ENCODE measurements around the gene DYNLRB2. TPM values are rescaled to one million over a fixed set of nuclear protein-coding genes. Genes with fewer than 3 reads are reported as not detected.

The DYNLRB2 gene
- total and polyA plus RNA-seq, 10 of the 15 experiments (the other 5 are each of a cell fraction or from before 2014, with no cell fraction given), result 0.21 to 1.2 (median 0.40) TPM; not detected in 5

DNA sequence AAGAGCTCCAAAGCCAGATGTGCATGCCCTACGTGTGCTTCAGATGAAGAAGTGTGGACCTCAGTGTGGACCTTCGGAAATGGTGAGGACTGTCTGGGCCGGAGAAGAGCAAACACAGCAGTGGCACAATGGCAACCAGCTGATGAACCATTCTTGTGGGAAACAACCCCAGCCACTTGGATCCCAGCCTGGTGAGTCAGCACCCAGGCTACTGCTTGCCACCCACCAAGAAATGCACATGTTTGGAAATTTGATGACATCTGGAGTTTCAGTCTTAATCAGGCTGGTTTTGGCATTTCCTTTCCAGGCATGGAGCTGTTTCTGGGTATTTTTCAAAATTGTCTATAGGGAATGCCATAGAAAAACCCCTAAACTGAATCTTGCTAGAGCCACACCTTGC lies 42.7 kb downstream of the DYNLRB2 start (continued):
- TF ChIP-seq BCL3 (IDR thresholded peaks at IDR 0.05; ENCODE audit: borderline replicate concordance, insufficient read depth, low read depth, low read length, poor library complexity, severe bottlenecking), result peak; percentile 84
- no peak for TF ChIP-seq IKZF2 (IDR thresholded peaks at IDR 0.05)
- peak; percentile 86; the same call in 1 of the 2 replicates for TF ChIP-seq FOXM1 (IDR thresholded peaks at IDR 0.05; ENCODE audit: low read depth, low read length)
- no peak for TF ChIP-seq YY1 (IDR thresholded peaks at IDR 0.05; ENCODE audit: low read depth, low read length)
- TF ChIP-seq KLF5 (IDR thresholded peaks at IDR 0.05; ENCODE audit: partially characterized antibody), result no peak
- TF ChIP-seq RUNX3 (IDR thresholded peaks at IDR 0.05; ENCODE audit: low read length), result peak; percentile 83

GRCh38 chr16:80585764-80586163 lies 45.0 kb downstream of the DYNLRB2 start:
- DNase-seq (ENCODE audit: low read depth, low spot score) (no peak), ATAC-seq (peak; percentile 20; the same call in 1 of the 3 replicates), FAIRE-seq (peak; percentile 62)
- in situ Hi-C loops (cut with MboI) (no loop called here), intact Hi-C loops (cut with micrococcal nuclease; ENCODE audit: unreplicated experiment) (no loop called here)
- H3K4me3 ChIP-seq, result no peak overlapping the region
- no peaks in the 10 kb centered on the region for H4K20me1 ChIP-seq (ENCODE audit: control insufficient read depth, insufficient read depth)
- no peak overlapping the region for H3K27ac ChIP-seq (ENCODE audit: control insufficient read depth, insufficient read depth)
- no TSS peak for BruUV-seq (replicated peaks)
- H3K4me1 ChIP-seq (ENCODE audit: control insufficient read depth, insufficient read depth, low read length), result peaks cover 25% of the 10 kb centered on the region
- H3K36me3 ChIP-seq (ENCODE audit: control insufficient read depth in 2 of 2, insufficient read depth in 2 of 2, low read length in 1 of 2), result no peaks in the 10 kb centered on the region
- H3K4me2 ChIP-seq (ENCODE audit: control insufficient read depth, insufficient read depth), result no peak overlapping the region; the same call in 1 of the 2 replicates
- no peak overlapping the region; the same call in 1 of the 2 replicates for H2AFZ ChIP-seq (ENCODE audit: control insufficient read depth, low read depth, low read length)
- ChIA-PET POLR2A (no interaction called here), RAD21 (ENCODE audit: unreplicated experiment) (no interaction called here), SMC1A (ENCODE audit: uncharacterized antibody, unreplicated experiment) (interaction anchor here (1.8 kb wide), 1 partner anchor 9 kb away, joined by 4 read pairs; no protein-coding TSS in a partner anchor), CTCF (no interaction called here)
- H3K27me3 ChIP-seq (replicated peaks in 1 of 2; ENCODE audit: control insufficient read depth in 2 of 2, insufficient read depth in 2 of 2, low read length in 1 of 2), result no peaks in the 10 kb centered on the region
- H3K9ac ChIP-seq (ENCODE audit: control insufficient read depth, insufficient read depth, low read length), result no peak overlapping the region
- H3K79me2 ChIP-seq (ENCODE audit: control insufficient read depth, insufficient read depth, low read length), result no peaks in the 10 kb centered on the region
- no peaks in the 10 kb centered on the region; the same call in 2 of the 3 replicates for H3K9me3 ChIP-seq (replicated peaks; ENCODE audit: control insufficient read depth, insufficient read depth, low read length)
- 0% methylated on average over 4 of the region's 4 CpGs for WGBS (ENCODE audit: insufficient coverage, insufficient replicate concordance, low lambda C conversion rate, missing lambda C conversion rate)
- TF ChIP-seq POU2F2 (IDR thresholded peaks at IDR 0.05; ENCODE audit: borderline replicate concordance, low read depth, low read length), result no peak
- no peak for TF ChIP-seq STAT3 (IDR thresholded peaks at IDR 0.05; ENCODE audit: low read depth, low read length)
- TF ChIP-seq CBX5 (IDR thresholded peaks at IDR 0.05; ENCODE audit: low read depth), result no peak
- no peak for TF ChIP-seq ZSCAN29 (IDR thresholded peaks at IDR 0.05)
- 0 out of 2 replicates have a peak, but pooled peaks have one; percentile 33 for TF ChIP-seq GABPA (IDR thresholded peaks at IDR 0.05; ENCODE audit: low read depth)
- no peak for TF ChIP-seq LARP7 (IDR thresholded peaks at IDR 0.05)
- TF ChIP-seq KLF5 (IDR thresholded peaks at IDR 0.05; ENCODE audit: partially characterized antibody), result no peak
- no peak for TF ChIP-seq MEF2A (IDR thresholded peaks at IDR 0.05; ENCODE audit: insufficient read depth, low read depth, low read length)
- TF ChIP-seq SIX5 (IDR thresholded peaks at IDR 0.05; ENCODE audit: low read depth, low read length, severe bottlenecking), result no peak
- TF ChIP-seq CEBPZ (IDR thresholded peaks at IDR 0.05; ENCODE audit: low read depth, low read length), result no peak
- TF ChIP-seq, protein P1, sequence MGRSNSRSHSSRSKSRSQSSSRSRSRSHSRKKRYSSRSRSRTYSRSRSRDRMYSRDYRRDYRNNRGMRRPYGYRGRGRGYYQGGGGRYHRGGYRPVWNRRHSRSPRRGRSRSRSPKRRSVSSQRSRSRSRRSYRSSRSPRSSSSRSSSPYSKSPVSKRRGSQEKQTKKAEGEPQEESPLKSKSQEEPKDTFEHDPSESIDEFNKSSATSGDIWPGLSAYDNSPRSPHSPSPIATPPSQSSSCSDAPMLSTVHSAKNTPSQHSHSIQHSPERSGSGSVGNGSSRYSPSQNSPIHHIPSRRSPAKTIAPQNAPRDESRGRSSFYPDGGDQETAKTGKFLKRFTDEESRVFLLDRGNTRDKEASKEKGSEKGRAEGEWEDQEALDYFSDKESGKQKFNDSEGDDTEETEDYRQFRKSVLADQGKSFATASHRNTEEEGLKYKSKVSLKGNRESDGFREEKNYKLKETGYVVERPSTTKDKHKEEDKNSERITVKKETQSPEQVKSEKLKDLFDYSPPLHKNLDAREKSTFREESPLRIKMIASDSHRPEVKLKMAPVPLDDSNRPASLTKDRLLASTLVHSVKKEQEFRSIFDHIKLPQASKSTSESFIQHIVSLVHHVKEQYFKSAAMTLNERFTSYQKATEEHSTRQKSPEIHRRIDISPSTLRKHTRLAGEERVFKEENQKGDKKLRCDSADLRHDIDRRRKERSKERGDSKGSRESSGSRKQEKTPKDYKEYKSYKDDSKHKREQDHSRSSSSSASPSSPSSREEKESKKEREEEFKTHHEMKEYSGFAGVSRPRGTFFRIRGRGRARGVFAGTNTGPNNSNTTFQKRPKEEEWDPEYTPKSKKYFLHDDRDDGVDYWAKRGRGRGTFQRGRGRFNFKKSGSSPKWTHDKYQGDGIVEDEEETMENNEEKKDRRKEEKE (IDR thresholded peaks at IDR 0.05), result no peak
- TF ChIP-seq JUNB (IDR thresholded peaks at IDR 0.05), result peak; percentile 93
